ENCODE data around the gene CNTRL. TPM values are rescaled to one million over a fixed set of nuclear protein-coding genes. Genes with fewer than 3 reads are reported as not detected.

CNTRL gene
- polyA plus RNA-seq, 2 of the 4 experiments (the other 2 are of a cell fraction), result 5.1 to 15.0 TPM

DNA sequence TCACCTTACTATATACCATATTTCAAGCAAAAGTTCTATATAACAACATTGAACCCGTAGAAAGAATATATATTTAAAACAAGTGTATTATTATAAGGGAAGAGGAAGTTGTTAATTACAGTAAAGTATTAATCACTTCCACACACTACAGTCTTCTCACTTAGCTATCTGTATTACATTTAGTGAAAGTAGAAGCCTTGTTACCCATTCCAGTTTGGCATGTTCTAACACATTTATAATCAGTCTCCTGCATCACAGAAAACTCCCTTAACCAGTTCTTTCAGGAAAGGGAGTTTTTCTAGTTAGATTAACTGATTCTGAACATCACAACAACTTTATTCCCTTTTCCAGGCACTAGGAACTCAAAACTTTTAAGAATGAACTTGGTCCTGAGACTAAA lies 120.0 kb downstream of the CNTRL start:
- no peak for FAIRE-seq
- Histone ChIP-seq H3K4me1 (peaks cover 79% of the 10 kb centered on the region), H3K4me2 (peak overlapping the region; percentile 6; the same call in 1 of the 3 replicates), H3K27ac (no peak overlapping the region), H3K9me3 (no peaks in the 10 kb centered on the region), H3K4me3 (no peak overlapping the region)
- ChIA-PET CTCF (interaction anchor here (1.5 kb wide), 1 partner anchor 204 kb away, joined by 3 read pairs; no protein-coding TSS in a partner anchor), POLR2A (interaction anchor here (0.6 kb wide), 1 partner anchor 13 kb away, joined by 4 read pairs; no protein-coding TSS in a partner anchor)
- ATAC-seq, result no peak
- DNase-seq (ENCODE audit: low read depth in 1 of 2, low spot score in 1 of 2), result no peak
- TF ChIP-seq FOXS1 (CRISPR knock-in tag; IDR thresholded peaks at IDR 0.05), result no peak
- TF ChIP-seq JUNB (IDR thresholded peaks at IDR 0.05), result no peak
- TF ChIP-seq E2F6 (IDR thresholded peaks at IDR 0.05; ENCODE audit: borderline replicate concordance, low read depth), result no peak
- TF ChIP-seq EP300 (IDR thresholded peaks at IDR 0.05), result no peak
- TF ChIP-seq, protein P1, sequence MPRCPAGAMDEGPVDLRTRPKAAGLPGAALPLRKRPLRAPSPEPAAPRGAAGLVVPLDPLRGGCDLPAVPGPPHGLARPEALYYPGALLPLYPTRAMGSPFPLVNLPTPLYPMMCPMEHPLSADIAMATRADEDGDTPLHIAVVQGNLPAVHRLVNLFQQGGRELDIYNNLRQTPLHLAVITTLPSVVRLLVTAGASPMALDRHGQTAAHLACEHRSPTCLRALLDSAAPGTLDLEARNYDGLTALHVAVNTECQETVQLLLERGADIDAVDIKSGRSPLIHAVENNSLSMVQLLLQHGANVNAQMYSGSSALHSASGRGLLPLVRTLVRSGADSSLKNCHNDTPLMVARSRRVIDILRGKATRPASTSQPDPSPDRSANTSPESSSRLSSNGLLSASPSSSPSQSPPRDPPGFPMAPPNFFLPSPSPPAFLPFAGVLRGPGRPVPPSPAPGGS (IDR thresholded peaks at IDR 0.05), result no peak
- no peak for TF ChIP-seq KDM1A (IDR thresholded peaks at IDR 0.05; ENCODE audit: low read depth)
- TF ChIP-seq REST (IDR thresholded peaks at IDR 0.05), result no peak
- no peak for TF ChIP-seq NR3C1 (IDR thresholded peaks at IDR 0.05)
- WGBS (ENCODE audit: missing lambda C conversion rate), result 76% methylated on average over 1 of the region's 1 CpG

DNA sequence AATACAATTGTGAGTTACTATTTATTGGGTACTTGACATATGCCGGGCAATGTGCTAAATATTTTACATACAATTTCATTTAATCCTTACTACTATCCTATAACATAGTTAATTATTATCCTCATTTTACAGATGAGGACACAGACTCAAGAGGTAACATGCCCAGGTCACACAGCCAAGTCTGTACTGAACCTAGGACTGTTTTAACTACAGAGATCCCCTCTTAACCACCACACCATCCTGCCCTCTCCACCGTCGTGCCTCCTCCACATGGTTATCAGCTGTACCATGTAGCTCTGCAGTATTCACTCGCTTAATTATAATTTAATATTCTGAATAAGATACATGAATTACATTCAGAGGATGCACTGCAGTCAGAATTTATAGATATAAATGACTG lies 121.6 kb downstream of the CNTRL start:
- TF ChIP-seq CBX8 (IDR thresholded peaks at IDR 0.05), result no peak
- no peak for TF ChIP-seq HDAC2 (IDR thresholded peaks at IDR 0.05)
- TF ChIP-seq NR3C1 (IDR thresholded peaks at IDR 0.05), result no peak
- TF ChIP-seq HOXA7 (CRISPR knock-in tag; IDR thresholded peaks at IDR 0.05), result no peak
- TF ChIP-seq, protein P2, sequence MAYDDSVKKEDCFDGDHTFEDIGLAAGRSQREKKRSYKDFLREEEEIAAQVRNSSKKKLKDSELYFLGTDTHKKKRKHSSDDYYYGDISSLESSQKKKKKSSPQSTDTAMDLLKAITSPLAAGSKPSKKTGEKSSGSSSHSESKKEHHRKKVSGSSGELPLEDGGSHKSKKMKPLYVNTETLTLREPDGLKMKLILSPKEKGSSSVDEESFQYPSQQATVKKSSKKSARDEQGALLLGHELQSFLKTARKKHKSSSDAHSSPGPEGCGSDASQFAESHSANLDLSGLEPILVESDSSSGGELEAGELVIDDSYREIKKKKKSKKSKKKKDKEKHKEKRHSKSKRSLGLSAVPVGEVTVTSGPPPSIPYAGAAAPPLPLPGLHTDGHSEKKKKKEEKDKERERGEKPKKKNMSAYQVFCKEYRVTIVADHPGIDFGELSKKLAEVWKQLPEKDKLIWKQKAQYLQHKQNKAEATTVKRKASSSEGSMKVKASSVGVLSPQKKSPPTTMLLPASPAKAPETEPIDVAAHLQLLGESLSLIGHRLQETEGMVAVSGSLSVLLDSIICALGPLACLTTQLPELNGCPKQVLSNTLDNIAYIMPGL (CRISPR knock-in tag; IDR thresholded peaks at IDR 0.05; ENCODE audit: borderline replicate concordance), result no peak
- CTCF ChIA-PET, result interaction anchor here (1.3 kb wide), 1 partner anchor 17 kb away, joined by 5 read pairs; no protein-coding TSS in a partner anchor
- POLR2A ChIA-PET, result no interaction called here
- no peak for FAIRE-seq
- Histone ChIP-seq H3K4me3 (no peak overlapping the region), H3K4me2 (peak overlapping the region; percentile 91), H3K4me1 (peaks cover 85% of the 10 kb centered on the region), H3K27ac (no peak overlapping the region), H3K9me3 (no peaks in the 10 kb centered on the region)
- DNase-seq (ENCODE audit: low read depth in 1 of 2, low spot score in 1 of 2), result no peak
- no peak for ATAC-seq
- WGBS (ENCODE audit: missing lambda C conversion rate), result 51% methylated on average over 4 of the region's 4 CpGs

- no peak for TF ChIP-seq MAX (IDR thresholded peaks at IDR 0.05)
- TF ChIP-seq, protein P3, sequence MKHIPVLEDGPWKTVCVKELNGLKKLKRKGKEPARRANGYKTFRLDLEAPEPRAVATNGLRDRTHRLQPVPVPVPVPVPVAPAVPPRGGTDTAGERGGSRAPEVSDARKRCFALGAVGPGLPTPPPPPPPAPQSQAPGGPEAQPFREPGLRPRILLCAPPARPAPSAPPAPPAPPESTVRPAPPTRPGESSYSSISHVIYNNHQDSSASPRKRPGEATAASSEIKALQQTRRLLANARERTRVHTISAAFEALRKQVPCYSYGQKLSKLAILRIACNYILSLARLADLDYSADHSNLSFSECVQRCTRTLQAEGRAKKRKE (CRISPR knock-in tag; IDR thresholded peaks at IDR 0.05; ENCODE audit: low read depth), result no peak
- TF ChIP-seq EHF (CRISPR knock-in tag; IDR thresholded peaks at IDR 0.05), result no peak
- ChIA-PET CTCF (interaction anchor here (1.3 kb wide), 2 partner anchors 16 to 27 kb away, joined by 3 to 5 read pairs; no protein-coding TSS in a partner anchor), POLR2A (no interaction called here)
- DNase-seq (ENCODE audit: low read depth in 1 of 2, low spot score in 1 of 2) (peak in 1 of 2 experiments; percentile 21), FAIRE-seq (no peak), ATAC-seq (no peak)
- Histone ChIP-seq H3K4me1 (peaks cover 82% of the 10 kb centered on the region), H3K9me3 (no peaks in the 10 kb centered on the region), H3K4me2 (peak overlapping the region; percentile 91), H3K4me3 (no peak overlapping the region), H3K27ac (no peak overlapping the region)
- 97% methylated on average over 1 of the region's 1 CpG for WGBS (ENCODE audit: missing lambda C conversion rate)
Measured at GRCh38 chr9:121197132-121197531, 122.4 kb downstream of the CNTRL start.
